ENCODE measurements around the gene RHOB. TPM values are rescaled to one million over a fixed set of nuclear protein-coding genes. Genes with fewer than 3 reads are reported as not detected.
"Not testable (repeated sequence)": the region's sequence is repeated elsewhere in the genome, so short reads cannot be mapped to it uniquely, and the experiment has no call there.

The RHOB gene
- total RNA-seq, 1 experiment from 2014 or later: 38.9 TPM

- H3K4me1 ChIP-seq (ENCODE audit: control insufficient read depth, insufficient read depth, low read length): no peaks in the 10 kb centered on the region
- no peaks in the 10 kb centered on the region for H3K36me3 ChIP-seq (ENCODE audit: control insufficient read depth, insufficient read depth, low read length)
- H3K27me3 ChIP-seq (ENCODE audit: control insufficient read depth, insufficient read depth, low read length): no peaks in the 10 kb centered on the region
- H3K9me3 ChIP-seq (ENCODE audit: control insufficient read depth, insufficient read depth, low read depth, low read length): no peaks in the 10 kb centered on the region
- CTCF ChIA-PET: interaction anchor here (0.6 to 0.7 kb wide), 2 partner anchors 132 to 164 kb away, joined by 3 read pairs; no protein-coding TSS in a partner anchor
- no peak overlapping the region for H3K4me3 ChIP-seq (ENCODE audit: low read depth in 2 of 2, low read length in 2 of 2)
- TF ChIP-seq CTCF (IDR thresholded peaks at IDR 0.05): no peak
- TF ChIP-seq TCF7L2 (IDR thresholded peaks at IDR 0.05; ENCODE audit: low read depth, low read length): no peak
- TF ChIP-seq REST (IDR thresholded peaks at IDR 0.05; ENCODE audit: insufficient read depth in 1 of 2, low read depth in 2 of 2, low read length in 1 of 2): no peak
- TF ChIP-seq SIN3A (IDR thresholded peaks at IDR 0.05; ENCODE audit: borderline replicate concordance, insufficient read depth, low read depth, low read length): no peak
- no peak for TF ChIP-seq POLR2AphosphoS5 (IDR thresholded peaks at IDR 0.05; ENCODE audit: low read depth, low read length)
- H3K27ac ChIP-seq (ENCODE audit: low read length): no peak overlapping the region
- intact Hi-C loops (cut with micrococcal nuclease; ENCODE audit: unreplicated experiment): no loop called here
- DNase-seq (ENCODE audit: low read depth, low spot score): no peak
- no TSS peak for BruUV-seq (replicated peaks)
- in situ Hi-C loops (cut with HindIII; ENCODE audit: low pct_unique_long_range_greater_than_20kb, low sequenced_read_pairs): no loop called here
- no peak for ATAC-seq
- POLR2A ChIA-PET: interaction anchor here (0.6 kb wide), 1 partner anchor 30 kb away, joined by 8 read pairs; no protein-coding TSS in a partner anchor
These were observed 11.1 kb downstream of the RHOB start for GRCh38 chr2:20457661-20458630.

GRCh38 chr2:20458737-20459484 is 12.0 kb downstream of the RHOB start:
- H3K27me3 ChIP-seq (ENCODE audit: control insufficient read depth, insufficient read depth, low read length); POLR2A ChIA-PET; BruUV-seq (replicated peaks); H3K36me3 ChIP-seq (ENCODE audit: control insufficient read depth, insufficient read depth, low read length); H3K9me3 ChIP-seq (ENCODE audit: control insufficient read depth, insufficient read depth, low read depth, low read length); ATAC-seq; H3K4me1 ChIP-seq (ENCODE audit: control insufficient read depth, insufficient read depth, low read length); in situ Hi-C loops (cut with HindIII; ENCODE audit: low pct_unique_long_range_greater_than_20kb, low sequenced_read_pairs); H3K4me3 ChIP-seq (ENCODE audit: low read depth in 2 of 2, low read length in 2 of 2); H3K27ac ChIP-seq (ENCODE audit: low read length); intact Hi-C loops (cut with micrococcal nuclease; ENCODE audit: unreplicated experiment); DNase-seq (ENCODE audit: low read depth, low spot score): not testable (repeated sequence)
- CTCF ChIA-PET: interaction anchor here (0.7 kb wide), 1 partner anchor 163 kb away, joined by 3 read pairs; no protein-coding TSS in a partner anchor

Data from Panc1 (cell line).